ENCODE data around the gene KIRREL1.

Gene KIRREL1

GRCh38 chr1:157993147-157993917 lies at the start of gene KIRREL1:
Gene KIRREL1, plus strand, starts transcription at chr1:157993645. Its CDS starts 32 bp downstream, at chr1:157993677.
- no peak for DNase-seq

- DNase-seq = no peak
These were observed 48.7 kb upstream of the KIRREL1 start for GRCh38 chr1:157944663-157945280.

- peak in 1 of 2 donors; percentile 26 for DNase-seq
These were observed 45.0 kb upstream of the KIRREL1 start for GRCh38 chr1:157948312-157949073.

- DNase-seq = no peak
These were observed 44.4 kb upstream of the KIRREL1 start for GRCh38 chr1:157949074-157949354.

- no peak for DNase-seq
These were observed 42.2 kb upstream of the KIRREL1 start for GRCh38 chr1:157951230-157951629.

GRCh38 chr1:157952601-157953000 lies 40.8 kb upstream of the KIRREL1 start:
- DNase-seq = no peak

GRCh38 chr1:157955221-157955620 lies 38.2 kb upstream of the KIRREL1 start:
- DNase-seq = no peak

- no peak for DNase-seq
These were observed 37.6 kb upstream of the KIRREL1 start for GRCh38 chr1:157955857-157956256.

GRCh38 chr1:157956732-157957131 lies 36.7 kb upstream of the KIRREL1 start:
- DNase-seq = no peak

- DNase-seq = no peak
These were observed 35.2 kb upstream of the KIRREL1 start for GRCh38 chr1:157958263-157958662.

- no peak for DNase-seq
These were observed 33.7 kb upstream of the KIRREL1 start for GRCh38 chr1:157959750-157960149.

GRCh38 chr1:157960773-157961172 lies 32.7 kb upstream of the KIRREL1 start:
- no peak for DNase-seq

GRCh38 chr1:157961805-157962762 lies 31.4 kb upstream of the KIRREL1 start:
- DNase-seq = no peak

- peak in 1 of 2 donors; percentile 27 for DNase-seq
These were observed 29.7 kb upstream of the KIRREL1 start for GRCh38 chr1:157963713-157964112.

GRCh38 chr1:157965584-157965983 lies 27.9 kb upstream of the KIRREL1 start:
- DNase-seq = no peak

GRCh38 chr1:157966031-157966537 lies 27.4 kb upstream of the KIRREL1 start:
- no peak for DNase-seq

GRCh38 chr1:157967205-157967604 lies 26.2 kb upstream of the KIRREL1 start:
- DNase-seq = no peak

GRCh38 chr1:157968508-157968907 lies 24.9 kb upstream of the KIRREL1 start:
- DNase-seq = no peak

GRCh38 chr1:157968946-157969345 lies 24.5 kb upstream of the KIRREL1 start:
- DNase-seq = no peak

- peak in 1 of 2 donors; percentile 11 for DNase-seq
These were observed 23.6 kb upstream of the KIRREL1 start for GRCh38 chr1:157969697-157970485.

- no peak for DNase-seq
These were observed 21.7 kb upstream of the KIRREL1 start for GRCh38 chr1:157971769-157972168.

Measured in bone marrow (tissue), 2 donors.